Transverse colon (tissue), 4 donors: ENCODE results near the gene TEK. TPM values are rescaled to one million over a fixed set of nuclear protein-coding genes. Genes with fewer than 3 reads are reported as not detected.
"Not testable (repeated sequence)": the region's sequence is repeated elsewhere in the genome, so short reads cannot be mapped to it uniquely, and the experiment has no call there.

Source experiments
- DNase-seq: peaks from one replicate; pipeline ENCODE4 v3.0.0-alpha.2; 2019
- H3K27ac ChIP-seq, 4 donors: fragments of 200-600 bp; sonication (generic); 2 replicates each; pipeline ENCODE4 v1.5.1; 2016 to 2018; ENCODE audit warnings: inconsistent platforms in 4 of 4
- H3K27me3 ChIP-seq: fragments of 200-600 bp; sonication (generic); 2 replicates; pipeline ENCODE4 v1.5.1; 2017; ENCODE audit warnings: inconsistent platforms
- H3K36me3 ChIP-seq, 4 donors: fragments of 200-600 bp; sonication (generic); 2 replicates each; pipeline ENCODE4 v1.5.1; 2017 to 2019; ENCODE audit warnings: inconsistent platforms in 4 of 4
- H3K4me1 ChIP-seq, 4 donors: fragments of 200-600 bp; sonication (generic); 2 replicates each; pipeline ENCODE4 v1.5.1; 2017 to 2020; ENCODE audit warnings: inconsistent platforms in 4 of 4
- H3K4me3 ChIP-seq, 4 donors: fragments of 200-600 bp; sonication (generic); 1 replicate in 1 of 4; 2 replicates in 3 of 4; pipeline versions ENCODE4 v1.5.1 to v1.6.1; 2017 to 2019; ENCODE audit warnings: inconsistent platforms in 4 of 4
- H3K9me3 ChIP-seq, 2 donors: fragments of 200-600 bp; sonication (generic); 2 replicates each; pipeline ENCODE4 v1.5.1; 2017 to 2019; ENCODE audit warnings: inconsistent platforms in 2 of 2
- CTCF ChIP-seq, 5 experiments: fragments of 200-600 bp in 3 of 5; fragments of 450-650 bp in 2 of 5; sonication (generic) in 3 of 5; IDR thresholded peaks; 1 replicate in 2 of 5; 2 replicates in 3 of 5; pipeline ENCODE4 v1.5.1; 2016 to 2017; ENCODE audit warnings: antibody characterized with exemption in 5 of 5, inconsistent platforms in 3 of 5, mild to moderate bottlenecking in 2 of 5, moderate library complexity in 1 of 5
- EP300 ChIP-seq: sonication (generic); formaldehyde crosslinking; IDR thresholded peaks from one replicate; pipeline ENCODE4 v1.6.1; 2017; ENCODE audit warnings: antibody characterized with exemption, low read depth
- POLR2A ChIP-seq: fragments of 450-650 bp; IDR thresholded peaks from one replicate; pipeline ENCODE4 v1.6.1; 2016; ENCODE audit warnings: antibody characterized with exemption, mild to moderate bottlenecking, moderate library complexity
- POLR2AphosphoS5 ChIP-seq, 3 donors: sonication (generic); formaldehyde crosslinking; IDR thresholded peaks; one replicate each; pipeline ENCODE4 v1.6.1; 2016; ENCODE audit warnings: antibody characterized with exemption in 3 of 3
- WGBS, 2 donors: methylation state at CpG; one replicate each; pipeline ENCODE4 v1.1.5; 2018; ENCODE audit warnings: low coverage in 1 of 2; 5-methylcytosine and 5-hydroxymethylcytosine counted together
- in situ Hi-C, 4 donors: fragments of 200-750 bp; cut with MboI; loops; one replicate each; pipeline versions ENCODE4 v1.15.0 to v1.15.1; 2017; ENCODE audit warnings: low sequenced_read_pairs in 3 of 4, low pct_ligation_motif_present in 1 of 4, low pct_unique_long_range_greater_than_20kb in 1 of 4
- intact Hi-C: fragments of 100-400 bp; cut with DNase I; formaldehyde crosslinking; loops from one replicate; pipeline ENCODE4 v1.15.1; 2023; ENCODE audit warnings: low total_unique reads
- total RNA-seq, 4 donors: library from RNA; depleted of rRNA; stranded (reverse); fragments of >200 nt; gene quantifications; one replicate each; pipeline ENCODE4 v1.1.0, GENCODE V29; 2016

TEK gene
- total RNA-seq, 4 donors from 2014 or later = 1.5 to 4.0 (median 3.0) TPM

GRCh38 chr9:27088981-27089380 is 20.0 kb upstream of the TEK start:
- in situ Hi-C loops = no loop called here
- TF ChIP-seq CTCF (IDR thresholded peaks at IDR 0.05) (no peak), EP300 (no peak), POLR2AphosphoS5 (IDR thresholded peaks at IDR 0.05) (no peak), POLR2A (no peak)
- WGBS, 2 donors = 65 to 72% methylated on average over 4 of the region's 4 CpGs

DNA sequence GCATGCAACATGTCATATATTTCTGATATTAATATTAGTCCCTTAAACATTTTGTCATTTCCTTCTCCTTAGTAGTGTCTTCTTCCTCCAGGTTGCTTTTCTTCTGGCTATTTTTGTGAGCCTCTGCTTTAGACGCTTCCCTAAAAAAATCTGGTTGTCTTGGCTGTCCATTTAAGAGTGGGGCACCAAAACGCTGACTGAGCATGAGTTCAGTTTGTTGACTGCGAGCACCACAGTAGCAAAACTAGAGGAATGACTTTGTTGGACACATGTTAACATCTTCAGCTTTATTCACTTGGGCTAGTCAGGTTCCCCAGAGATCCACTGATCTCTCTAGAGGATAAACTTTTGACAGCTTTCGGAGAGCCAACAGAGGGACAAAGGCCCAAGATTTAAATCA is 19.3 kb upstream of the TEK start:
- H3K27ac ChIP-seq = no peak overlapping the region
- TF ChIP-seq CTCF (IDR thresholded peaks at IDR 0.05) = no peak
- no peak for TF ChIP-seq POLR2AphosphoS5 (IDR thresholded peaks at IDR 0.05)
- TF ChIP-seq POLR2A = no peak
- no peak for TF ChIP-seq EP300
- no peaks in the 10 kb centered on the region for H3K27me3 ChIP-seq
- peaks cover 0 to 6% (median 0%) of the 10 kb centered on the region in 4 donors for H3K4me1 ChIP-seq
- H3K9me3 ChIP-seq = no peaks in the 10 kb centered on the region
- H3K4me3 ChIP-seq = no peak overlapping the region
- H3K36me3 ChIP-seq = no peaks in the 10 kb centered on the region
- intact Hi-C loops = no loop called here
- 93 to 100% methylated on average over 1 to 4 of the region's 4 CpGs for WGBS, 2 donors
- DNase-seq = no peak
- in situ Hi-C loops = no loop called here

More at GRCh38 chr9:27088981-27089380, 20.0 kb upstream of the TEK start:
- H3K4me3 ChIP-seq = no peak overlapping the region
- intact Hi-C loops = no loop called here
- no peak for DNase-seq
- no peaks in the 10 kb centered on the region for H3K36me3 ChIP-seq
- peaks cover 0 to 6% (median 0%) of the 10 kb centered on the region in 4 donors for H3K4me1 ChIP-seq
- no peaks in the 10 kb centered on the region for H3K9me3 ChIP-seq
- H3K27ac ChIP-seq = no peak overlapping the region
- no peaks in the 10 kb centered on the region for H3K27me3 ChIP-seq

- Histone ChIP-seq H3K27ac (no peak overlapping the region), H3K36me3 (no peaks in the 10 kb centered on the region), H3K27me3 (no peaks in the 10 kb centered on the region), H3K4me3 (no peak overlapping the region), H3K9me3 (no peaks in the 10 kb centered on the region), H3K4me1 (peaks cover 0 to 6% (median under 1%) of the 10 kb centered on the region in 4 donors)
- no peak for DNase-seq
- TF ChIP-seq EP300 (no peak), CTCF (IDR thresholded peaks at IDR 0.05) (no peak), POLR2A (no peak)
- in situ Hi-C loops (no loop called here), intact Hi-C loops (no loop called here)
These were observed 18.8 kb upstream of the TEK start for GRCh38 chr9:27090231-27090630.

GRCh38 chr9:27090711-27091110 is 18.3 kb upstream of the TEK start:
- Histone ChIP-seq H3K27ac (no peak overlapping the region), H3K9me3 (no peaks in the 10 kb centered on the region), H3K36me3 (no peaks in the 10 kb centered on the region), H3K4me3 (no peak overlapping the region), H3K27me3 (no peaks in the 10 kb centered on the region), H3K4me1 (peaks cover 0 to 6% (median 2%) of the 10 kb centered on the region in 4 donors)
- WGBS, 2 donors = 88 to 90% methylated on average over 1 of the region's 1 CpG
- intact Hi-C loops (no loop called here), in situ Hi-C loops (no loop called here)
- no peak for DNase-seq
- TF ChIP-seq CTCF (IDR thresholded peaks at IDR 0.05) = no peak
- no peak for TF ChIP-seq POLR2AphosphoS5 (IDR thresholded peaks at IDR 0.05)
- TF ChIP-seq EP300 = no peak
- TF ChIP-seq POLR2A = no peak

- H3K9me3 ChIP-seq, H3K27ac ChIP-seq, H3K4me3 ChIP-seq, H3K36me3 ChIP-seq, H3K4me1 ChIP-seq, H3K27me3 ChIP-seq, in situ Hi-C loops, intact Hi-C loops, DNase-seq: not testable (repeated sequence)
- WGBS, 2 donors = 98% methylated on average over 8 of the region's 27 CpGs; no CpG with 5 or more reads in 1 of the 2 donors
These were observed 16.5 kb upstream of the TEK start for GRCh38 chr9:27092496-27092895.

GRCh38 chr9:27093384-27094067 is 15.5 kb upstream of the TEK start:
- WGBS, 2 donors = 73 to 95% methylated on average over 12 to 17 of the region's 17 CpGs

More at GRCh38 chr9:27093384-27094067, 15.5 kb upstream of the TEK start:
- H3K9me3 ChIP-seq, H3K4me3 ChIP-seq, DNase-seq, intact Hi-C loops, H3K27me3 ChIP-seq, H3K27ac ChIP-seq, H3K4me1 ChIP-seq, H3K36me3 ChIP-seq, in situ Hi-C loops: not testable (repeated sequence)
